Vagina (tissue), 2 donors: ENCODE data around the gene CLASP2. TPM values are rescaled to one million over a fixed set of nuclear protein-coding genes. Genes with fewer than 3 reads are reported as not detected.

Experiments used
- DNase-seq, 2 donors: peaks; one replicate each; pipeline ENCODE4 v3.0.0-alpha.2; 2017; ENCODE audit errors: extremely low spot score in 2 of 2
- H3K27ac ChIP-seq: fragments of 200-600 bp; sonication (generic); one replicate; pipeline ENCODE4 v1.5.1; 2019
- H3K27me3 ChIP-seq: fragments of 200-600 bp; sonication (generic); one replicate; pipeline ENCODE4 v1.5.1; 2019
- H3K36me3 ChIP-seq, 2 donors: fragments of 200-600 bp; sonication (generic); one replicate each; pipeline ENCODE4 v1.5.1; 2017 to 2019
- H3K4me1 ChIP-seq: fragments of 200-600 bp; sonication (generic); one replicate; pipeline ENCODE4 v1.5.1; 2019
- H3K4me3 ChIP-seq, 2 donors: fragments of 200-600 bp; sonication (generic); 1 replicate in 1 of 2; 2 replicates in 1 of 2; pipeline ENCODE4 v1.5.1; 2016 to 2019
- H3K9me3 ChIP-seq: fragments of 200-600 bp; sonication (generic); one replicate; pipeline ENCODE4 v1.5.1; 2019
- CTCF ChIP-seq, 3 experiments: fragments of 450-650 bp in 2 of 3; fragments of 200-600 bp in 1 of 3; sonication (generic) in 1 of 3; IDR thresholded peaks; one replicate each; pipeline ENCODE4 v1.5.1; 2017 to 2019; ENCODE audit warnings: antibody characterized with exemption in 3 of 3, mild to moderate bottlenecking in 2 of 3, moderate library complexity in 2 of 3
- POLR2A ChIP-seq, 2 donors: fragments of 450-650 bp; IDR thresholded peaks; one replicate each; pipeline ENCODE4 v1.6.1; 2017; ENCODE audit warnings: antibody characterized with exemption in 2 of 2, mild to moderate bottlenecking in 2 of 2, moderate library complexity in 2 of 2
- POLR2AphosphoS5 ChIP-seq, 2 donors: sonication (generic); formaldehyde crosslinking; IDR thresholded peaks; one replicate each; pipeline ENCODE4 v1.9.0; 2017; ENCODE audit warnings: antibody characterized with exemption in 2 of 2, mild to moderate bottlenecking in 2 of 2, low read depth in 1 of 2; ENCODE audit not compliant: insufficient read depth in 1 of 2
- intact Hi-C: fragments of 100-400 bp; cut with DNase I; formaldehyde crosslinking; loops from one replicate; pipeline ENCODE4 v1.15.1; 2023
- total RNA-seq: library from RNA; depleted of rRNA; stranded (reverse); fragments of >200 nt; gene quantifications from one replicate; pipeline ENCODE4 v1.2.3, GENCODE V29; 2016

Gene CLASP2
- total RNA-seq, 1 donor from 2014 or later: 69.5 TPM

DNA sequence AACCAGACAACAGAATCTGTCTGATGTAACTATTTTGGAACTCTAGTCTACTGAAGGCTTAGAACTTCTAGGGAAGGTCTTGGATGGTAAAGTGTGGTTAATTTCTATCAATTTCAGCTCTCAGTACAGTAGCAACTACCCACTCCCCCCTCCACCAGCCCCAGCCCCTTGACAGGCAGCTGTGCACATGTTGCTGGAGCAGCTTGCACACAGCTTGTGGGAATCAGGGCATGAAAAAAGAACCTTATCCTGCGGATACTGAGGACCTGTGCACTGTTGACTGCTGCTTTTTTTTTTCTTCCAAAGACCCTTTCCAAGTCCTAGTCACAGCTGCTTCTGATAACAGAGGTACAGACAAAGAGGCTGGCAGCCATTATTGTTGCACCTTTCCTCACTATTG lies 196.3 kb downstream of the CLASP2 start:
- no peak overlapping the region for H3K4me3 ChIP-seq
- H3K27me3 ChIP-seq: no peaks in the 10 kb centered on the region
- intact Hi-C loops: no loop called here
- no peak overlapping the region for H3K27ac ChIP-seq
- H3K9me3 ChIP-seq: no peaks in the 10 kb centered on the region
- DNase-seq: no peak
- TF ChIP-seq POLR2A (IDR thresholded peaks at IDR 0.05) (no peak), POLR2AphosphoS5 (IDR thresholded peaks at IDR 0.05; ENCODE audit: insufficient read depth in 1 of 2, low read depth in 1 of 2) (no peak), CTCF (IDR thresholded peaks at IDR 0.05) (no peak)
- peaks cover 0 to 31% of the 10 kb centered on the region in 2 donors for H3K36me3 ChIP-seq
- no peaks in the 10 kb centered on the region for H3K4me1 ChIP-seq

GRCh38 chr3:33513262-33513863 lies 204.7 kb downstream of the CLASP2 start:
- intact Hi-C loops: no loop called here
- no peaks in the 10 kb centered on the region for H3K4me1 ChIP-seq
- H3K36me3 ChIP-seq: peaks cover 0 to 35% of the 10 kb centered on the region in 2 donors
- H3K27ac ChIP-seq: no peak overlapping the region
- H3K27me3 ChIP-seq: no peaks in the 10 kb centered on the region
- H3K9me3 ChIP-seq: no peaks in the 10 kb centered on the region
- no peak for DNase-seq
- no peak overlapping the region for H3K4me3 ChIP-seq
- TF ChIP-seq POLR2AphosphoS5 (IDR thresholded peaks at IDR 0.05; ENCODE audit: insufficient read depth in 1 of 2, low read depth in 1 of 2): no peak
- no peak for TF ChIP-seq CTCF (IDR thresholded peaks at IDR 0.05)
- TF ChIP-seq POLR2A (IDR thresholded peaks at IDR 0.05): no peak

DNA sequence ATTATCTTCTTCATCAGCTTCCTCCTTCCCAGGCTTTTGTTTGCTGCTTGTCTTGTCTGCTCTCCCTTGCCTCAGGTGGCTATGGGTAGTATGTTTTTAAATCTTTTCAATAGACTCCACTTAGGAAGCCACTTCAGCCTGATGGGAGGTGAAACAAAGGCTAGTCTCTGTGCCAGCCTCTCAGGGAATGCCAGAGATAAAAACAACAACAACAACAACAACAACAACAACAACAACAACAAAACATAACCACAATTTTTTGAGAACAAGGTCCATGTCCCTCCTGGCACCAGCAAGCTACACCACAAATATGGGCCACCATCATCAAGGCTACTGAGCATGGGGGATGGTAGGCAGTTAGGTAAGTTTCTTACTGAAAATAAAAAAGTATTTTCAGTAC lies 213.0 kb downstream of the CLASP2 start:
- Histone ChIP-seq H3K36me3 (peaks cover 0 to 33% of the 10 kb centered on the region in 2 donors), H3K27me3 (no peaks in the 10 kb centered on the region), H3K9me3 (no peaks in the 10 kb centered on the region), H3K4me1 (no peaks in the 10 kb centered on the region), H3K27ac (no peak overlapping the region), H3K4me3 (no peak overlapping the region)
- intact Hi-C loops: no loop called here
- no peak for TF ChIP-seq CTCF (IDR thresholded peaks at IDR 0.05)
- TF ChIP-seq POLR2AphosphoS5 (IDR thresholded peaks at IDR 0.05; ENCODE audit: insufficient read depth in 1 of 2, low read depth in 1 of 2): no peak
- TF ChIP-seq POLR2A (IDR thresholded peaks at IDR 0.05): no peak
- no peak for DNase-seq

DNA sequence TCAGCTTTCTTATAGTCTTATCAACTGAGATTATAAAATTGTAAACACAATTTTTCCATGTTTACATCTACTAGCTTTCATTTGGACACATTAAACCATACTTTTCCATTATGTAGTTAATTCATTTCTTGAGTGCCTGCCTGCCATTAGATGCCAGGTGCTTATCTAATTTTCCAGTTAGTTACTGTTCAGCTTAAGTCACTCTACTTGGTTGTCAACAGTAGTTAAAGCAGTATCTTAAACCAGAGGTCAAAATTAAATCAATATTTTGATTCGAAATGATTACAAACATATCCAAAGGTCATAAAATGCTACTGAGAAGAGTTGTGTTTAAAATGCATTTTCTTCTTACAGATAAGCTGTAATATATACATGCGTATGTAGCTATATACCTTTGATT lies 221.6 kb downstream of the CLASP2 start:
- TF ChIP-seq POLR2AphosphoS5 (IDR thresholded peaks at IDR 0.05; ENCODE audit: insufficient read depth in 1 of 2, low read depth in 1 of 2) (no peak), CTCF (IDR thresholded peaks at IDR 0.05) (no peak), POLR2A (IDR thresholded peaks at IDR 0.05) (no peak)
- intact Hi-C loops: no loop called here
- H3K27me3 ChIP-seq: no peaks in the 10 kb centered on the region

DNA sequence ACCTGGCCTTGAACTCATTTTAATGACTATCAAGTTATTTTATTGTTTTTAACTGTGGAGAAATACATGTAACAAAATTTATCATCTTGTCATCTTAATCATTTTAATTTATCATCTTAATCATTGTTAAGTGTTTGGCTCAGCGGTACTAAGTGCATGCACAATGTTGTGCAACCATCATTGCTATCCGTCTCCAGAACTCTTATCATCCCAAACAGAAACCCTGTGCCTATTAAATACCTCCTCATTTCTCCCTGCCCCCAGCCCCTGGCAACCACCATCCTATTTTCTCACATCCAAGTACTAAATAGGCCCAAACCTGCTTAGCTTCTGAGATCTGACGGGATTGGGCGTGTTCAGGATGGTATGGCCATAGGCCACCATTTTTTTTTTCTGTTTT lies 226.3 kb downstream of the CLASP2 start:
- Histone ChIP-seq H3K27ac (no peak overlapping the region), H3K4me1 (no peaks in the 10 kb centered on the region)
- intact Hi-C loops: no loop called here

More for the DNA sequence above, 221.6 kb downstream of the CLASP2 start:
- Histone ChIP-seq H3K9me3 (no peaks in the 10 kb centered on the region), H3K4me1 (no peaks in the 10 kb centered on the region), H3K36me3 (peaks cover 0 to 12% of the 10 kb centered on the region in 2 donors), H3K27ac (no peak overlapping the region), H3K4me3 (no peak overlapping the region)
- DNase-seq: no peak

More for the DNA sequence above, 226.3 kb downstream of the CLASP2 start:
- DNase-seq: no peak
- Histone ChIP-seq H3K4me3 (no peak overlapping the region), H3K9me3 (no peaks in the 10 kb centered on the region), H3K36me3 (no peaks in the 10 kb centered on the region), H3K27me3 (no peaks in the 10 kb centered on the region)
- TF ChIP-seq POLR2AphosphoS5 (IDR thresholded peaks at IDR 0.05; ENCODE audit: insufficient read depth in 1 of 2, low read depth in 1 of 2) (no peak), CTCF (IDR thresholded peaks at IDR 0.05) (no peak)
